SJSA1 (cell line): ENCODE data around the gene SLC6A17. TPM values are rescaled to one million over a fixed set of nuclear protein-coding genes. Genes with fewer than 3 reads are reported as not detected.

Source experiments
- DNase-seq, 2 experiments: peaks; one replicate each; pipeline ENCODE4 v3.0.0-alpha.2; 2015 to 2020; ENCODE audit warnings: low spot score in 2 of 2, low read depth in 1 of 2
- H3K27ac ChIP-seq: fragments of 250-450 bp; sonication (Bioruptor Pico); 2 replicates; pipeline ENCODE4 v1.5.1; 2020; ENCODE audit warnings: mild to moderate bottlenecking, moderate library complexity
- H3K27me3 ChIP-seq: fragments of 250-450 bp; sonication (Bioruptor Pico); replicated peaks from 2 replicates; pipeline ENCODE4 v1.5.1; 2020; ENCODE audit warnings: mild to moderate bottlenecking, moderate library complexity
- H3K36me3 ChIP-seq: fragments of 250-450 bp; sonication (Bioruptor Pico); 2 replicates; pipeline ENCODE4 v1.5.1; 2020; ENCODE audit warnings: mild to moderate bottlenecking
- H3K4me1 ChIP-seq: fragments of 250-450 bp; sonication (Bioruptor Pico); replicated peaks from 2 replicates; pipeline ENCODE4 v1.6.1; 2021; ENCODE audit warnings: mild to moderate bottlenecking
- H3K4me3 ChIP-seq: fragments of 250-450 bp; sonication (Bioruptor Pico); 2 replicates; pipeline ENCODE4 v1.5.1; 2020; ENCODE audit warnings: mild to moderate bottlenecking
- H3K9me3 ChIP-seq: fragments of 250-450 bp; sonication (Bioruptor Pico); replicated peaks from 2 replicates; pipeline ENCODE4 v1.5.1; 2020; ENCODE audit warnings: mild to moderate bottlenecking
- total RNA-seq: library from RNA; depleted of rRNA; stranded (reverse); fragments of >200 nt; shearing (Covaris generic); gene quantifications from 2 replicates; pipeline ENCODE4 v1.2.3, GENCODE V29; 2014

SLC6A17 gene
- total RNA-seq, 1 experiment from 2014 or later: 2.1 TPM

DNA sequence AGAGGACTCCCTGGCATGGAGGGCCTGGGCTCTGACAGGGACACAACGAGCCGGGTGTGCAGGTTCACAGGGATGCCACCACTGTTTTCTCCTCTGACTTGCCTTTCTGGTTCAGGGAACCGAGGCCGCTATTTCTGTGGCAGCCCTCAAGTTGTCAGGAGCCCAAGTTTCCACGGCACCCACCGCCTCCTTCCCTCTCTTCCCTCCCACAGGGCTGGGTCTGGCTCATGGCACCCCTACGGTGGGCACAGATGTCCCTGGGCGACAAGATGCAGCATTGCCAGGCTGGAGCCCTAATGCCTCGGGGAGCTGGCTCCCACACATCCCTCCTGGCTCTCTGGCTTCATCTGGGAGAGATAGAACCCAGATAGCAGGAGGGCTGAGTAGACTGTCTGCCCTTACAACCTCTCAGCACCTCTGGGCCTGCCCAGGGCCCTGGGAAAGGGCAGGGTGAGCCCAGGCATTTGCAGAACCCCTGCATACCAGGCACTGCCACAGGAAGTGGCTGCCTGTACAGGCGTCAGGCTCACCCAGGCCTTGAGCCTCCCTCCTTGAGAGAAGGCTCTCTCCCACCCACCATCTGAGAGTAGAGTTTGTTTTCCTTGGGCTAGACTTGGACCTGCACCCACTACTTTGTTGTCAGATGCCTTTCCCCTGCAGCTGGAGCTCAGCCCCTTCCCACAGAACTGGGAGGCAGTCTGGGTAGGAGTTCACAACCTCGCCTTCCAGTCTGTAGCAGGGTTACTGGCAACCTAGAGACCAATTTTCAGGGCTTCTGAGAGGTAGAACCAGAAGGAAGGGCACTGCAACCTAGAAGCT is 80.3 kb downstream of the SLC6A17 start:
- Histone ChIP-seq H3K4me3 (no peak overlapping the region), H3K27ac (no peak overlapping the region), H3K36me3 (no peaks in the 10 kb centered on the region), H3K27me3 (0 out of 2 replicates have a peak, but pooled peaks cover 2% of the 10 kb centered on the region), H3K9me3 (no peaks in the 10 kb centered on the region), H3K4me1 (no peaks in the 10 kb centered on the region)
- no peak for DNase-seq

DNA sequence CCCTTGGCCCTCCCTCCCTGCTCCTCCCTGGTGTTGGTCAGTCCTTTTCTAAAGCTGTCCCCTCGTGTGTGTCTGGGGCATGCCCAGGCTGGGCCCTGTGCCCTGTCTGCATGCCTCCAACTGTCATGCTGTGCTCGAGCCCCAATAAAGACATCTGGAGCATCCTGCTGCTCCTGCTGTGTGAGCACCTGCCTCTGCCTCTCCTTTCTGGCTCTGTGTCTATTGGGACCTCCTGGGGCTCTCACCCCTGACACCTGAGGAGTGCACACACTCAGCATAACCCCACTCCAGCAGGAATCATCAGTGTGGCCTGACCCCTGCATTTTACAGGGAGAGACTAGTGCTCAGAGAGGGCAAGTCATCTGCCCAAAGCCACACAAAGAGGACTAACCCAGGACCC is 83.6 kb downstream of the SLC6A17 start:
- H3K27me3 ChIP-seq: 0 out of 2 replicates have a peak, but pooled peaks cover 18% of the 10 kb centered on the region
- DNase-seq: no peak
- no peaks in the 10 kb centered on the region for H3K9me3 ChIP-seq
- no peaks in the 10 kb centered on the region for H3K4me1 ChIP-seq
- no peak overlapping the region for H3K27ac ChIP-seq
- H3K36me3 ChIP-seq: no peaks in the 10 kb centered on the region
- no peak overlapping the region for H3K4me3 ChIP-seq

DNA sequence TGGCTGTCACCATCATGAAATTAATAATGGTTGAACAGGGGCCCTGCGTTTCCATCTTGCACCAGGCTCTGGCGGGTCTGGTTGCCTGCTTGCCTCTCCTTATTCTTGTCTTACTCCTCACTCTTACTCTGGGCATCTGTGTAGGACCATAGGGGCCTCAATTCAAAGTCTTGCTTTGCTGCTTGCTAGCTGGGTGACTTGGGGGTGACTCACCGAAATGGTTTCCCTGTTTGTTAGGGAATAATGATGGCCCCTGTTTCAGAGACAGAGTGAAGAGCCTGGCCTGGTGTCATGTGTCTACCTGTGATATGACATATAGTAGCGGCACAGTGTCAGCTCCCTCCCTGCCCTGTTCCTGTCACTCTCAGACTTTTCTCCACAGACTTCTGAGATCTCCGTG is 84.4 kb downstream of the SLC6A17 start:
- Histone ChIP-seq H3K27me3 (0 out of 2 replicates have a peak, but pooled peaks cover 21% of the 10 kb centered on the region), H3K4me1 (no peaks in the 10 kb centered on the region), H3K4me3 (no peak overlapping the region), H3K27ac (no peak overlapping the region), H3K9me3 (no peaks in the 10 kb centered on the region), H3K36me3 (no peaks in the 10 kb centered on the region)
- no peak for DNase-seq

DNA sequence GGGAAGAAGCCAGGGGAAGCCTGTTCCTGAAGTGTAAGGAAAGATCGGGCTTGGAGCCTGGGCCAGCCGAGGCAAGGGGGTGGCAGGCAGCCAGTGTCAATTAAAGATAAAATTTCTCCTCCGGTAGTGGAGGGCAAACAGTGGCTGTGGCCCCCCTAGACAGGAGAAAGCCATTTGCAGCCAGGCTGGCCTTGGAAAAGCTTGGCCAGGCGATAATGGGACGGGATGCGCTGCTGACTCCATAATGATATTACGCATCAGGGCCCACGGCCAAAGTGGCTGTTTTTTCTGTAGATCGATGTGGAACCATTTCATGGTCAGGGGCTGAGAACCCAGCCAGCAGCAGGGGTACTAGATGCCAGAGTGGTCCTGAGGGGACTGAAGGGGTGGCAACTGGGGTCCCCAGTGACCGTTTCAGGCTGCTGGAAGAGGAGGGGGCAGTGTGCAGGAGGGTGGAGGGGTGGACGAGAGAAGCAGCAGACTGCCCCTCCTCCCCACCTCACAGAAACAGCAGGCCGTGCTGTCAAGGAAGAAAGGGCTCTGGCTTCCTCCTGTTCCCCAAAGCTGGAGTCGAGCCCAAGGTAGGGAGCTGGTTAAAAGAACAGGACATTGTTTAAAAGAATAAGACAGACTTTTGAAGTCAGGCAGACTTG is 85.0 kb downstream of the SLC6A17 start:
- DNase-seq: no peak
- Histone ChIP-seq H3K27me3 (0 out of 2 replicates have a peak, but pooled peaks cover 23% of the 10 kb centered on the region), H3K36me3 (no peaks in the 10 kb centered on the region), H3K4me3 (no peak overlapping the region), H3K4me1 (no peaks in the 10 kb centered on the region), H3K9me3 (no peaks in the 10 kb centered on the region), H3K27ac (no peak overlapping the region)

DNA sequence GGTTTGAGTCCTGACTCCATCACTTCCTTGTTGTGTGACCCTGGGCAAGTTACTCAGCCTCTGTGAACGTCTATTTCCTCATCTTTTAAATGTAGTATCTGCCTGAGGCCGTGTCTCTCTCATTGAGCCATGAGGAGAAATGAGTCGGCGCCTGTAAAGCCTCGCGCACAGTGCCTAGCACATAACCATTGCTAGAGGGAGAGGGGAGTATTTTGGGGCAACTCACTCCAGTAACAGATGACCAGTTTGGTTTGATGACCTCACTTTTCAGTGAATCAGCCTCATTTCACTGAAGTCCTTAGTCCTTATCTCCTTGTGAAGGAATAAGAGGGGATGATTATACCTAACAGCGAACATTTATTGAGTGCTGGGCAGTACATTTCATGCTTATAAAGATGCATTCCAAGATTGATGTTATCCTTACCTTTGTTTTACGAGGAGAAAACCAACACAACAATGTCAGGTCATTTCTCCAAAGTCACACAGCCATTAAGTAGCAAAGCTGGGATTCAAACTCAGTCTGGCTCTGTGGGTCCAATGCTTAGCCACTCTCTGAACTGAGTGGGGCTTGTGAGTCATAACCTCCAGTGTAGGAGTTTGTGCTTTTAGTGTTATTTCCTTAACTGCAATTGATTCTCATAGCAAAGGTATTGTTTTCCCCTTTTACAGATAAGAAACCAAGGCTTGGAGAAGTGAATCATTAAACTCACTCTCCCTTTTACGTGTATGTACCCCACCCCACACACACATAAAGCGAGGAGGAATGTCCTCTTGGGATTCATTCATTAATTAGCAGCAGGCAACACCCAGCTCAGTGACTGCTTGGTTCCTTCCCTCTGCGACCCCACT is 85.8 kb downstream of the SLC6A17 start:
- Histone ChIP-seq H3K27me3 (0 out of 2 replicates have a peak, but pooled peaks cover 23% of the 10 kb centered on the region), H3K4me3 (no peak overlapping the region), H3K4me1 (no peaks in the 10 kb centered on the region), H3K27ac (no peak overlapping the region), H3K36me3 (no peaks in the 10 kb centered on the region), H3K9me3 (no peaks in the 10 kb centered on the region)
- no peak for DNase-seq

DNA sequence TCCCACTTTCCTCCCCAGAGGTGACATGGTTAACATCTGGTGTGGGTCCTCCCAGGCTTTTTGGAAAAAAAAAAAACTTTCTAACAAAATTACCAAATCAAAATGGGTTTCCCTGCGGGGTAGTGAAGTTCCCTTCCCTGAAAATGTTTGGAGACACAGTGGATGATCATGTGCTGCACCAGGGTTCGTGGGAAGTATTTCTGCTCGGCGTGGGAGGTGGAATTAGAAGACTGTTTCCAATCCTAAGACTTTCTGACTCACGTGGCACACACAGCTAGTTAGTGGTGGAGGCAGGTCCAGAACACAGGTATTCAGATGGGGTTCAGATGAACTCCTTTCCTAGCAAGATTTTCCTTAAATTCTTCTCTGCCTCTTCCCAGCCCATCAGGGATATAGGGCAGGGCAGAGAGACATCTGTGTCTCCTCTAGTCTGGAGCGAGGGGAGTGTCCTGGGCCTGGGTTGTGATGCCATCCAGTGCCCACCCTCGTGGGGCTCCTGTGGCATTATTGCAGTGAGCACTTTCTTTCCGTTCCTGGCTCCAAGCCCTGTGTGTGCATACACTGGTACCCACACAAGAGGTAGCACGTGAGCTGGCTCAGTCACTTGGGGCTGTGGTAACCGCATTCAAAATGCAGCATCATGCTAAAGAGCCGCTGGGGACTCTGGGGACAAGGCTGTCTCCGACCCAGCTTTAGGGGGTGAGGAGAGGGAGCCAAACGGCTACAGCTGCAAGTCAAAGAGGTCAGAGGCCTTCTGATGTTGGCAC is 87.3 kb downstream of the SLC6A17 start:
- DNase-seq: no peak
- Histone ChIP-seq H3K9me3 (no peaks in the 10 kb centered on the region), H3K27ac (no peak overlapping the region)

DNA sequence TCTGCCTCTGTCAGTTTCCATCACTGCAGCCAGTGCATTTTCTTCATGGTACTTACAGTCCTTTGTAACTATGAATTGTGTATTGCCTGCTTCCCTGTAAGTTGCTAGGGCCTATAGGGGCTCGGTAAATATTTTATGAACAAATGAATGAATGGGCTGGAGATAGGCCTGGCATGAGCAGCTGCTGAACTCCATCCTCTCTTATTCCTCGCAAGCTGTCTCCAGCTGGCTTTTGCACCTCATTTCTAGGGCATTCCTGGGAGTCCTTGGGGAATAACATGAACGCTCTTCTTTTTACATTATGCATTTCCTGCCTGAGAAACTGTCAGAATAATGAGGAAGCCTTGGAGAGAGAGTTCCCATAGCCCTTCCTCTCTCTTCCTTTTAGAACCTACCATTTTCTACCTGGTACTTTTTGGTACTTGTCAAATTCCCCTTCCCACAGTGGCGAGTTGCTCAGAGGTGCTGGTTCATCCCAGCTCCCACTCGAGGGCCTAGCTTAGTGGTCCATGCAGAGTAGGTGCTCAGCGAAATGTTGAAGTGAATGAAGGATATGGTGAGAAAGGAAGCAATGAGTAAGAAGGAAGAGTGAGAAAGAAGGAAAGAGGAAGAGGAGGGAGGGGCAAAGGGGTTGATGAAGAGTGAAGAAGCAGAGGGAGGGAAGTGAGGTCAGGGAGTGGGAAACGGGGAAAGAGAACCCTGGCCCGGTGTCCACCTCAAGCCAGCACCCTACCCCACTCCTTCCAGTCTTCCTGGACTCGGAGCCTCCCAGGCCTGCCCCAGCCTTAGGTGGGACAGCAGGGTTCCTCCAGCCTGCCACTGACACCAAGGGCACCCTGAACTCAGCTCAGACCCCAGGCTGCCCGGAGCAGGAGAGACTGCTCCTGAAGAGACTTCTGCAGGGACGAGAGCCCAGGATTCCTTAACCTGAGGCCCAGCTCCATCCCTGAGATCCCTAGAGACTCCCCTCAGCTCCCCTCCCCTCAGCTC is 89.4 kb downstream of the SLC6A17 start:
- H3K4me1 ChIP-seq: no peaks in the 10 kb centered on the region
- peaks cover 23% of the 10 kb centered on the region; the same call in 1 of the 2 replicates for H3K27me3 ChIP-seq
- no peak for DNase-seq
- H3K4me3 ChIP-seq: no peak overlapping the region
- H3K9me3 ChIP-seq: no peaks in the 10 kb centered on the region
- no peak overlapping the region for H3K27ac ChIP-seq
- no peaks in the 10 kb centered on the region for H3K36me3 ChIP-seq

More for the DNA sequence above, 87.3 kb downstream of the SLC6A17 start:
- H3K4me1 ChIP-seq: no peaks in the 10 kb centered on the region
- H3K27me3 ChIP-seq: 0 out of 2 replicates have a peak, but pooled peaks cover 23% of the 10 kb centered on the region
- H3K4me3 ChIP-seq: no peak overlapping the region
- no peaks in the 10 kb centered on the region for H3K36me3 ChIP-seq

DNA sequence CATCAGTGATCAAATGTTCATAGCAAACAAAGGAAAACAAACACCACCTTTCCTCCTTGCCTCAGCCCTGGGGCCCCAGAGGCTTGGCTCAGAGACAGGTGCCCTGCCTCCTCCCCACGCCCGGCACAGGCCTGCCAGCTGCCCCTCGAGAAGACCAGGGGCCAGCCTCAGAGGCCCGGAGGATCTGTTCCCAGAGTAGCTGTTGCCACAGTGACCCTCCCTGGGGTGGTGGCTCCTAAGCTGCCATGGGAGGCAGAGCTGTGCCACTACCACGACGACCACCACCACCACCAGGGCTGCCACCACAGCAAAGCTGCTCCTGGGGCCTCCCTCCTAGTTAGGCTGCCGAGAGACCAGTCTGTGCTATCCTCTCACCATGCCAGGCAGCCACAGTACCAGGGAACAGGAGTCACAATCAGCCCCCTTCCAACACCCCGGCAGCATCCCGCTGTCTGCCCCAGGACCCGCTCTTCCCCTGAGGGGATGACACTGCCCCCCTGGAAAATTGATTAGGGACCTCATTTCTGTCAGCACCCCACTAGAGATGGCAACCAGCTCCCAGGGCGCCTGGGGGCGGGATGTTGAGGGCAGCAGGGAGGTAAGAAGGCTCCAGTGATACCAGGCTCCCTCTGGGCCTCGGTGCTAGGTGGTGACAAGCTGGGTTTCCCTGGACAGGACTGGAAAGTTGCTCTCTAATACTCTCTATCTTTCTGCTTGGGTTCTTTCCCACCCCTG is 90.3 kb downstream of the SLC6A17 start:
- H3K4me1 ChIP-seq: no peaks in the 10 kb centered on the region
- H3K27me3 ChIP-seq: peaks cover 28% of the 10 kb centered on the region
- H3K4me3 ChIP-seq: no peak overlapping the region
- DNase-seq: no peak
- H3K36me3 ChIP-seq: no peaks in the 10 kb centered on the region
- H3K9me3 ChIP-seq: no peaks in the 10 kb centered on the region
- H3K27ac ChIP-seq: no peak overlapping the region

DNA sequence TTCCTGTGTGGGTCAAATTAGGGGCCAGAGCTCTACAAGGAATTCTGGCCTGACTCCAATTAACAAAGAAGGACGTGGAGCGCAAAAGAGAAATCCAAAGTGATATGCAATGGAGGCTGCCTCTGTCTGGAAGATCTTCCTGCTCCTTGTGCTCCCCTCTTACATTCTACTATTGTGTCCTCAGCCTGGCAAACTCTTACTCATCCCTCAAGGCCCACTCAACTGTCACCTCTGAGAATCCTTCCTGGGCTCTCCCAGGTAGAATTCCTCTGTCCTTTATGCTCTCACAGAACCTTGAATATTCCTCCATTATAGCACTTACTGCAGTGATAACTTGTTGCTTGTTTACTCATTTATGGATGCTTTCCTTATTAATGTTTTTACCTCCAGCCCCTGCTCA is 91.2 kb downstream of the SLC6A17 start:
- H3K27ac ChIP-seq: no peak overlapping the region
- no peaks in the 10 kb centered on the region for H3K4me1 ChIP-seq
- DNase-seq: no peak
- H3K4me3 ChIP-seq: no peak overlapping the region
- H3K9me3 ChIP-seq: no peaks in the 10 kb centered on the region
- H3K36me3 ChIP-seq: no peaks in the 10 kb centered on the region
- H3K27me3 ChIP-seq: peaks cover 27% of the 10 kb centered on the region

DNA sequence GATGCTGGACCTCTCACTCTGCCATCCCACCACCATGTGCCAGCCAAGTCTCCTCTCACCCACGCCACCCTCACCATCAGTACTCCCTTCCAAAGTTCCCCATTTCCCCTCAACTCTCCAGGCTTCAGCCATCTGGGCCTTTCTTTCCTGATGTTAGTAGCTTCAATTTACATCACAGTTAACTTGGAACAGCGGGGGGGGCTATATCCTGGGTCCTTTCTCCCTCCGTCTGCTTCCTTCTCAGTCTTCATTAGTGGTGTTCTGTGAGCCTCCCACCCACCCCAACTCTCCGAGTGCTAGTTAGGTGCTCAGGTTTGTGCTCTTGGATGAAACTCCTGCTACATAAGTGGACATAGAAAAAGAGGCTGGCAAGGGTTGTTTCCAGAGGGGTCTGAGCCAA is 91.8 kb downstream of the SLC6A17 start:
- no peaks in the 10 kb centered on the region for H3K4me1 ChIP-seq
- no peaks in the 10 kb centered on the region for H3K9me3 ChIP-seq
- no peak overlapping the region for H3K27ac ChIP-seq
- H3K27me3 ChIP-seq: peaks cover 26% of the 10 kb centered on the region
- DNase-seq: no peak
- no peaks in the 10 kb centered on the region for H3K36me3 ChIP-seq
- no peak overlapping the region for H3K4me3 ChIP-seq

DNA sequence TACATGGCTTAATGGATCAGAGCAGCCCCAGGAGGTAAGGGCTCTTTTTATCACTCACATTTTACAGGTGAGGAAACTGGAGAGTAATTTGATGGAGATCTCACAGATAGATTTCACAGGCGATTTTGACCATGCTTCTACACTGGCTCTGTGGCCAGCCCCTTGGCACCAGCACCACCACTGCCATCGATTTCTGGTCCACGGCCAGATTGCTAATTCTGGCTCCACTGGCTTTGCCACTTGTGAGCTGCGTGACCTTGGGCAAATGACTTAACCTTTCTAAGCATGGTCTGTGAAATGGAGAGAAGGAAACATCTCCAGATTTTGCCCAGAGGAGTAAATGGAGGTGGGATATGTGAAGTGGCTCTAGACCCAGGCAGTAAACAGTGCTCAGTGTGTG is 92.4 kb downstream of the SLC6A17 start:
- H3K9me3 ChIP-seq: no peaks in the 10 kb centered on the region
- H3K27ac ChIP-seq: no peak overlapping the region
- DNase-seq: no peak
- no peaks in the 10 kb centered on the region for H3K36me3 ChIP-seq
- H3K27me3 ChIP-seq: peaks cover 22% of the 10 kb centered on the region
- no peak overlapping the region for H3K4me3 ChIP-seq
- no peaks in the 10 kb centered on the region for H3K4me1 ChIP-seq

DNA sequence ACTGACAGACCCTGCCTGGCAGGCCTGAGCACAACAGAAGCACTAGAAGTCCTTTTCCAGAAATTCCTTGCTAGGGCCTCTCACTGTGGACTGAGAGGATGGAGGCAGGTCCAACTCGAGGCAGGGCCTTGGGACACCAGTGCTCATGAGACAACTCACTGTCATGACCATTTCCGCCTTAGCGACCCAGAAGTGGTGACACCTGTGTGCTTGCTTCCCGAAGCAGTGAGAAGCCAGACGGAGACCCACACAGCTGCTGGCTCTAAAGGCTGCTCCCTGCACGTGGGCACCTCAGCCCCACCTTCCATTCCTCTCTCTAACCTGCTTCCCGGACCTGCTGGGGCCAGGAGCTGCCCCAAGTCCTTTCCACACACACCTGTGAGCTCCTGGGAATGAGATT is 92.9 kb downstream of the SLC6A17 start:
- no peak for DNase-seq
- Histone ChIP-seq H3K27ac (no peak overlapping the region), H3K4me3 (no peak overlapping the region), H3K27me3 (peaks cover 22% of the 10 kb centered on the region), H3K4me1 (no peaks in the 10 kb centered on the region), H3K36me3 (no peaks in the 10 kb centered on the region), H3K9me3 (no peaks in the 10 kb centered on the region)
